ENCODE data around the gene JMJD8.
A peak's percentile ranks its signal among the peaks of the same experiment; 100 is the strongest.

JMJD8 gene

GRCh38 chr16:654034-654433 is 30.1 kb downstream of the JMJD8 start:
- no peak for DNase-seq
- H3K79me2 ChIP-seq (ENCODE audit: low read length), result peaks cover 14% of the 10 kb centered on the region
- H2AFZ ChIP-seq (ENCODE audit: low read length), result no peak overlapping the region
- H3F3A ChIP-seq (ENCODE audit: insufficient read depth, low read length), result no peaks in the 10 kb centered on the region
- H3K36me3 ChIP-seq (replicated peaks; ENCODE audit: insufficient read depth, low read length), result no peaks in the 10 kb centered on the region
- no peak overlapping the region for H3K4me2 ChIP-seq (ENCODE audit: low read depth, low read length)
- H3K4me3 ChIP-seq (ENCODE audit: low read length), result no peak overlapping the region
- no peak for TF ChIP-seq EZH2phosphoT487 (IDR thresholded peaks at IDR 0.05; ENCODE audit: low read length)
- no peaks in the 10 kb centered on the region; the same call in 1 of the 2 replicates for H3K4me1 ChIP-seq (ENCODE audit: low read length)
- no peak overlapping the region for H3K9ac ChIP-seq (ENCODE audit: low read length)
- no peaks in the 10 kb centered on the region for H4K20me1 ChIP-seq (ENCODE audit: insufficient read depth, low read length)
- H3K27ac ChIP-seq (ENCODE audit: low read length), result no peak overlapping the region
- H3K9me2 ChIP-seq (replicated peaks; ENCODE audit: insufficient read depth, low read length), result no peaks in the 10 kb centered on the region
- H3K9me3 ChIP-seq (replicated peaks; ENCODE audit: insufficient read depth, low read length), result no peaks in the 10 kb centered on the region
- no peaks in the 10 kb centered on the region for H3K27me3 ChIP-seq (replicated peaks; ENCODE audit: insufficient read depth, low read length)

- Histone ChIP-seq H3F3A (ENCODE audit: insufficient read depth, low read length) (peaks cover 12% of the 10 kb centered on the region), H3K4me3 (ENCODE audit: low read length) (no peak overlapping the region), H3K79me2 (ENCODE audit: low read length) (peaks cover 27% of the 10 kb centered on the region), H3K36me3 (replicated peaks; ENCODE audit: insufficient read depth, low read length) (no peaks in the 10 kb centered on the region), H3K4me2 (ENCODE audit: low read depth, low read length) (no peak overlapping the region), H3K27ac (ENCODE audit: low read length) (no peak overlapping the region), H2AFZ (ENCODE audit: low read length) (no peak overlapping the region), H4K20me1 (ENCODE audit: insufficient read depth, low read length) (no peaks in the 10 kb centered on the region), H3K27me3 (replicated peaks; ENCODE audit: insufficient read depth, low read length) (no peaks in the 10 kb centered on the region), H3K4me1 (ENCODE audit: low read length) (no peaks in the 10 kb centered on the region; the same call in 1 of the 2 replicates), H3K9ac (ENCODE audit: low read length) (no peak overlapping the region), H3K9me3 (replicated peaks; ENCODE audit: insufficient read depth, low read length) (no peaks in the 10 kb centered on the region), H3K9me2 (replicated peaks; ENCODE audit: insufficient read depth, low read length) (no peaks in the 10 kb centered on the region)
- no peak for DNase-seq
- TF ChIP-seq CTCF (IDR thresholded peaks at IDR 0.05; ENCODE audit: low read length) (no peak), EZH2phosphoT487 (IDR thresholded peaks at IDR 0.05; ENCODE audit: low read length) (no peak), EZH2 (optimal IDR thresholded peaks at IDR 0.05; ENCODE audit: low read depth, low read length) (no peak)
Observed at GRCh38 chr16:652454-653305, 31.5 kb downstream of the JMJD8 start.

GRCh38 chr16:651844-652243 is 32.3 kb downstream of the JMJD8 start:
- Histone ChIP-seq H3F3A (ENCODE audit: insufficient read depth, low read length) (peaks cover 20% of the 10 kb centered on the region), H2AFZ (ENCODE audit: low read length) (no peak overlapping the region), H3K79me2 (ENCODE audit: low read length) (peaks cover 36% of the 10 kb centered on the region), H3K36me3 (replicated peaks; ENCODE audit: insufficient read depth, low read length) (no peaks in the 10 kb centered on the region), H3K9me3 (replicated peaks; ENCODE audit: insufficient read depth, low read length) (no peaks in the 10 kb centered on the region), H3K9ac (ENCODE audit: low read length) (no peak overlapping the region), H3K4me3 (ENCODE audit: low read length) (no peak overlapping the region), H3K27me3 (replicated peaks; ENCODE audit: insufficient read depth, low read length) (no peaks in the 10 kb centered on the region), H4K20me1 (ENCODE audit: insufficient read depth, low read length) (no peaks in the 10 kb centered on the region), H3K9me2 (replicated peaks; ENCODE audit: insufficient read depth, low read length) (no peaks in the 10 kb centered on the region), H3K4me2 (ENCODE audit: low read depth, low read length) (no peak overlapping the region), H3K4me1 (ENCODE audit: low read length) (peaks cover 4% of the 10 kb centered on the region; the same call in 1 of the 2 replicates), H3K27ac (ENCODE audit: low read length) (no peak overlapping the region)
- DNase-seq, result no peak
- TF ChIP-seq EZH2phosphoT487 (IDR thresholded peaks at IDR 0.05; ENCODE audit: low read length), result no peak
- no peak for TF ChIP-seq CTCF (IDR thresholded peaks at IDR 0.05; ENCODE audit: low read length)
- TF ChIP-seq EZH2 (optimal IDR thresholded peaks at IDR 0.05; ENCODE audit: low read depth, low read length), result no peak

- peak; percentile 32 for DNase-seq
- TF ChIP-seq CTCF (IDR thresholded peaks at IDR 0.05; ENCODE audit: low read length) (no peak), EZH2phosphoT487 (IDR thresholded peaks at IDR 0.05; ENCODE audit: low read length) (no peak), EZH2 (optimal IDR thresholded peaks at IDR 0.05; ENCODE audit: low read depth, low read length) (no peak)
- Histone ChIP-seq H3K4me2 (ENCODE audit: low read depth, low read length) (peak overlapping the region; percentile 99), H4K20me1 (ENCODE audit: insufficient read depth, low read length) (no peaks in the 10 kb centered on the region), H3F3A (ENCODE audit: insufficient read depth, low read length) (peaks cover 22% of the 10 kb centered on the region), H3K27ac (ENCODE audit: low read length) (no peak overlapping the region; the same call in 1 of the 2 replicates), H3K9me2 (replicated peaks; ENCODE audit: insufficient read depth, low read length) (no peaks in the 10 kb centered on the region), H3K27me3 (replicated peaks; ENCODE audit: insufficient read depth, low read length) (no peaks in the 10 kb centered on the region), H3K4me1 (ENCODE audit: low read length) (peaks cover 4% of the 10 kb centered on the region; the same call in 1 of the 2 replicates), H3K9ac (ENCODE audit: low read length) (peak overlapping the region; percentile 97), H2AFZ (ENCODE audit: low read length) (peak overlapping the region; percentile 24; the same call in 1 of the 2 replicates), H3K9me3 (replicated peaks; ENCODE audit: insufficient read depth, low read length) (no peaks in the 10 kb centered on the region), H3K4me3 (ENCODE audit: low read length) (peak overlapping the region; percentile 89), H3K36me3 (replicated peaks; ENCODE audit: insufficient read depth, low read length) (no peaks in the 10 kb centered on the region), H3K79me2 (ENCODE audit: low read length) (peaks cover 56% of the 10 kb centered on the region)
Observed at GRCh38 chr16:649631-650030, 34.5 kb downstream of the JMJD8 start.

All from MM.1S (cell line).